Natural killer cell (primary cell): ENCODE measurements around the gene GALNT12. TPM values are rescaled to one million over a fixed set of nuclear protein-coding genes. Genes with fewer than 3 reads are reported as not detected.
A peak's percentile ranks its signal among the peaks of the same experiment; 100 is the strongest.

Source experiments
- ATAC-seq, 3 donors: fragments of 150-1000 bp in 2 of 3; fragments of 200-7000 bp in 1 of 3; cut with Tn5 transposase; 1 replicate in 1 of 3; 2 replicates in 2 of 3; pipeline ENCODE4 v1.10.0; 2021; ENCODE audit warnings: mild to moderate bottlenecking in 2 of 3, moderate library complexity in 2 of 3
- DNase-seq, 2 donors: peaks; one replicate each; pipeline versions ENCODE4 v3.0.0 to v3.0.0-alpha.2; 2013 to 2021; ENCODE audit warnings: mixed read lengths in 1 of 2
- H3K27ac ChIP-seq: one replicate; pipeline ENCODE4 v1.5.1; 2013; ENCODE audit warnings: mild to moderate bottlenecking, low read length
- H3K27me3 ChIP-seq: one replicate; pipeline ENCODE4 v1.6.1; 2013; ENCODE audit warnings: low read length; ENCODE audit not compliant: control insufficient read depth, insufficient read depth
- H3K36me3 ChIP-seq: one replicate; pipeline ENCODE4 v1.6.1; 2013; ENCODE audit warnings: low read length; ENCODE audit not compliant: control insufficient read depth, insufficient read depth
- H3K4me1 ChIP-seq: one replicate; pipeline ENCODE4 v1.6.1; 2013; ENCODE audit warnings: low read length; ENCODE audit not compliant: control insufficient read depth, insufficient read depth
- H3K4me3 ChIP-seq: one replicate; pipeline ENCODE4 v1.5.1; 2013; ENCODE audit warnings: low read length
- H3K9me3 ChIP-seq: one replicate; pipeline ENCODE4 v1.6.1; 2013; ENCODE audit warnings: low read length; ENCODE audit not compliant: control insufficient read depth, insufficient read depth
- H3K27ac Mint-ChIP-seq, 2 donors: one replicate each; pipeline ENCODE4 v1.8.0; 2022; ENCODE audit warnings: mild to moderate bottlenecking in 2 of 2, mixed read lengths in 2 of 2, moderate library complexity in 1 of 2
- H3K27me3 Mint-ChIP-seq, 2 donors: one replicate each; pipeline ENCODE4 v1.8.0; 2022; ENCODE audit warnings: low read depth in 2 of 2, mixed read lengths in 2 of 2
- H3K36me3 Mint-ChIP-seq: one replicate; pipeline ENCODE4 v1.8.0; 2022; ENCODE audit warnings: mixed read lengths
- H3K4me1 Mint-ChIP-seq, 2 donors: one replicate each; pipeline ENCODE4 v1.8.0; 2022; ENCODE audit warnings: mixed read lengths in 2 of 2
- H3K4me3 Mint-ChIP-seq: one replicate; pipeline ENCODE4 v1.8.0; 2022; ENCODE audit warnings: mild to moderate bottlenecking, moderate library complexity, mixed read lengths
- H3K9me3 Mint-ChIP-seq, 2 donors: one replicate each; pipeline ENCODE4 v1.8.0; 2022; ENCODE audit warnings: mixed read lengths in 2 of 2
- WGBS: methylation state at CpG from one replicate; pipeline ENCODE4 v1.1.7; 2013; ENCODE audit warnings: missing lambda C conversion rate; ENCODE audit not compliant: insufficient coverage; 5-methylcytosine and 5-hydroxymethylcytosine counted together
- intact Hi-C: fragments of 100-400 bp; cut with micrococcal nuclease; formaldehyde crosslinking; loops from one replicate; pipeline ENCODE4 v1.14.2; 2022
- total RNA-seq, 4 donors: library from RNA; stranded (reverse); fragments of 120-200 nt in 1 of 4; gene quantifications; one replicate each; pipeline versions ENCODE4 v1.2.3 to v1.2.4, GENCODE V29; 2013 to 2022
- TF ChIP-seq, protein P1 (sequence below): fragments of 200-600 bp; IDR thresholded peaks from one replicate; pipeline ENCODE4 v1.8.0; 2022; ENCODE audit warnings: antibody characterized with exemption

Gene GALNT12
- total RNA-seq, 3 donors from 2014 or later (not counting 1 experiment from before 2014, with no cell fraction given): 9.1 to 9.4 (median 9.4) TPM

DNA sequence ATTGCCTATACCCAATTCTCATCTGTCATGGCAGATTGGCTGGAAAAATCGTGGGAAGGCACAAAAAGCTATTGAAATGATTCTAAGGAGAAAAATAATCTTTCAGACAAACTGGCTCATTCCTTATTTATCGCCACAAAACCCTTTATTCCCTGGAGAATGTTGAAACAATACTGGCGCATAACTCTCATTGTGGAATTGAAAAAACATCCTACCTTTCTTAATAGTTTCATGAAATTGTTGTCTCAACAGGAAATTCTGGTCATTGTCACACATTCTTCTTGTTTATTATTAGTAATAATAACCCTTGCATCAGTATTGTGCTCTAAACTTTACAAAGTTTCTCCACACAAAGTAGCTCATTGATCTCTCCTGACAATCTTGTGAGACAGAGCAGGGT lies 87.3 kb downstream of the GALNT12 start:
- ATAC-seq (no peak), DNase-seq (no peak)
- Mint-ChIP-seq H3K36me3 (no peaks in the 10 kb centered on the region), H3K9me3 (no peaks in the 10 kb centered on the region), H3K27me3 (peaks cover 14 to 44% of the 10 kb centered on the region in 2 donors), H3K4me1 (no peaks in the 10 kb centered on the region), H3K4me3 (no peak overlapping the region), H3K27ac (no peak overlapping the region)
- 94% methylated on average over 2 of the region's 3 CpGs for whole genome bisulfite sequencing
- no peak overlapping the region for H3K4me3 ChIP-seq
- no peaks in the 10 kb centered on the region for H3K27me3 ChIP-seq
- no peak overlapping the region for H3K27ac ChIP-seq
- H3K4me1 ChIP-seq: no peaks in the 10 kb centered on the region
- intact Hi-C loops: no loop called here
- no peaks in the 10 kb centered on the region for H3K36me3 ChIP-seq
- TF ChIP-seq, protein P1, sequence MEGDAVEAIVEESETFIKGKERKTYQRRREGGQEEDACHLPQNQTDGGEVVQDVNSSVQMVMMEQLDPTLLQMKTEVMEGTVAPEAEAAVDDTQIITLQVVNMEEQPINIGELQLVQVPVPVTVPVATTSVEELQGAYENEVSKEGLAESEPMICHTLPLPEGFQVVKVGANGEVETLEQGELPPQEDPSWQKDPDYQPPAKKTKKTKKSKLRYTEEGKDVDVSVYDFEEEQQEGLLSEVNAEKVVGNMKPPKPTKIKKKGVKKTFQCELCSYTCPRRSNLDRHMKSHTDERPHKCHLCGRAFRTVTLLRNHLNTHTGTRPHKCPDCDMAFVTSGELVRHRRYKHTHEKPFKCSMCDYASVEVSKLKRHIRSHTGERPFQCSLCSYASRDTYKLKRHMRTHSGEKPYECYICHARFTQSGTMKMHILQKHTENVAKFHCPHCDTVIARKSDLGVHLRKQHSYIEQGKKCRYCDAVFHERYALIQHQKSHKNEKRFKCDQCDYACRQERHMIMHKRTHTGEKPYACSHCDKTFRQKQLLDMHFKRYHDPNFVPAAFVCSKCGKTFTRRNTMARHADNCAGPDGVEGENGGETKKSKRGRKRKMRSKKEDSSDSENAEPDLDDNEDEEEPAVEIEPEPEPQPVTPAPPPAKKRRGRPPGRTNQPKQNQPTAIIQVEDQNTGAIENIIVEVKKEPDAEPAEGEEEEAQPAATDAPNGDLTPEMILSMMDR: no peak
- H3K9me3 ChIP-seq: no peaks in the 10 kb centered on the region

DNA sequence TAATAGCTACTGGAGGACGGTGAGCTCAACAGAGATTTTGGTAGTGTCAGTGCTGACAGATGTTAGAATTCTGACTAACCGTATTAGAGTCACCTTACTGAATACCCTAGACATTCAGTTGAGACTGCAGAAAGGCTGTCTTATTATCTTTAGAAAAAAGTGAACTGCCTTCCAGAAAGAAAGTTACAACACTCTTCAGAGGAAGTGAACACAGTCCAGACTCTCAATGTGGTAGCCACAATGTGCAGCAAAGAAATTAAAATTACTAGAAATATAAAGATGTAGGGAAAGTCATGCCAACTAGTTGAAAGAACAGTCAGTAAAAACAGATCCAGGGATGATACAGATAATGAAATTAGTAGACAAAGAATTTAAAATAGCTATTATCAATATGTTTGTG lies 89.2 kb downstream of the GALNT12 start:
- ATAC-seq (no peak), DNase-seq (no peak)
- TF ChIP-seq, protein P1: no peak
- WGBS: 82% methylated on average over 2 of the region's 2 CpGs
- H3K27ac Mint-ChIP-seq: no peak overlapping the region
- H3K27ac ChIP-seq: no peak overlapping the region
- H3K4me3 Mint-ChIP-seq: no peak overlapping the region
- H3K36me3 ChIP-seq: no peaks in the 10 kb centered on the region
- H3K4me1 ChIP-seq: no peaks in the 10 kb centered on the region
- H3K36me3 Mint-ChIP-seq: no peaks in the 10 kb centered on the region
- intact Hi-C loops: no loop called here
- peaks cover 14 to 44% of the 10 kb centered on the region in 2 donors for H3K27me3 Mint-ChIP-seq
- no peaks in the 10 kb centered on the region for H3K27me3 ChIP-seq
- no peaks in the 10 kb centered on the region for H3K9me3 ChIP-seq
- H3K4me3 ChIP-seq: no peak overlapping the region
- H3K9me3 Mint-ChIP-seq: no peaks in the 10 kb centered on the region
- no peaks in the 10 kb centered on the region for H3K4me1 Mint-ChIP-seq

DNA sequence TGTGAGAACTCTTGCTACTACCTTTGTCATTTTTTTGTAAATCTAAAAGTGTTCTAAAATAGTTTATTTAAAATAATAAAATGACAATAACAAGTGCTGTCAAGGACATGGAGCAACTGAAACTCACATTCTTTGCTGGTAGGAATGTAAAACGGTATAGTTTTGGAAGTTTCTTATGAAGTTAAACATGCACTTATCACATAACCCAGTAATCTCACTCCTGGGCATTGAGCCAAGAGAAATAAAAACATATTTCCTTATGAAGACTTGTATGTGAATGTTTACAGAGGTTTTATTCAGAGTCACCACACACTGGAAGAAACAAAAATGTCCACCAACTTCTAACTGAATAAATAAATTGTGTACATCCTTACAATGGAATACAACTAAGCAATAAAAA lies 90.3 kb downstream of the GALNT12 start:
- TF ChIP-seq, protein P1: no peak
- Histone ChIP-seq H3K4me3 (no peak overlapping the region), H3K36me3 (no peaks in the 10 kb centered on the region), H3K27ac (no peak overlapping the region), H3K27me3 (no peaks in the 10 kb centered on the region), H3K9me3 (no peaks in the 10 kb centered on the region), H3K4me1 (no peaks in the 10 kb centered on the region)
- Mint-ChIP-seq H3K27me3 (peaks cover 14 to 46% of the 10 kb centered on the region in 2 donors), H3K4me3 (no peak overlapping the region), H3K9me3 (no peaks in the 10 kb centered on the region), H3K36me3 (no peaks in the 10 kb centered on the region), H3K4me1 (no peaks in the 10 kb centered on the region), H3K27ac (no peak overlapping the region)
- intact Hi-C loops: no loop called here
- ATAC-seq (no peak), DNase-seq (no peak)
- no CpG with 5 or more reads among the region's 1 CpG for WGBS

DNA sequence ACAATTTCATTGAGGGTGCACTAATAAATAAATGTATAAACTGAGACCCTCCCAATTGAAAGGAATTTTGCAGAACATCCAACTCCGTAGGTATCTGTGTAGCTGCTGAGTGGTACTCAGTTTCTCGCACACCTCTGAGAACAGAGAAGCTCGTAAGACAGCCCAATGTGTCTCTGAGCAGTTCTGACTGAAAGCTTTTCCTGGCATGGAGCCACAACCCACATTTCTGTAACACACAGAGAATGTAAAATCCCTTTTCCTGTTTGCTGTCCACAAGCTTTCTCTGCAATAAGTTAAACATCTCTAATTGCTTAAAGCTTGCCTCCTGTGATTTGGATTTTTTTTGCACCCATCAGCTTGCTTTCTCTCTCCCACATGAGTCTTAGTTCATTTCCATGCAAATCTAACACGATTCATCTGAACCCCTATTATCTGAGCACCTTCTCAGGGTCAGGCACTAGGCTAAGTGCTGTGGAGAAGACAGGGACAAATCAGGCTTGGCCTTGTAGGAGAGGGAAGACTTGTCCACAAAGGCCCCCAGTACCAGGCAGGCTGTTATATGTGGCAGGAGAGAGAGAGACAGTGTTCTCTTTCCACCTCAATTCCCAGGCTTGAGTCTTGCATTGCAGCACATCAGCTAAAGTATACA lies 92.1 kb downstream of the GALNT12 start:
- H3K4me3 ChIP-seq: no peak overlapping the region
- Mint-ChIP-seq H3K36me3 (no peaks in the 10 kb centered on the region), H3K9me3 (no peaks in the 10 kb centered on the region), H3K4me3 (no peak overlapping the region), H3K27ac (no peak overlapping the region), H3K4me1 (no peaks in the 10 kb centered on the region), H3K27me3 (peaks cover 15 to 48% of the 10 kb centered on the region in 2 donors)
- ATAC-seq (no peak), DNase-seq (peak in 1 of 2 donors; percentile 20)
- TF ChIP-seq, protein P1: no peak
- no peaks in the 10 kb centered on the region for H3K9me3 ChIP-seq
- H3K27me3 ChIP-seq: no peaks in the 10 kb centered on the region
- H3K27ac ChIP-seq: no peak overlapping the region
- 16% methylated on average over 4 of the region's 4 CpGs for WGBS
- H3K36me3 ChIP-seq: no peaks in the 10 kb centered on the region
- H3K4me1 ChIP-seq: no peaks in the 10 kb centered on the region
- intact Hi-C loops: no loop called here
